ENCODE data around the gene MMP25. TPM values are rescaled to one million over a fixed set of nuclear protein-coding genes. Genes with fewer than 3 reads are reported as not detected.
A peak's percentile ranks its signal among the peaks of the same experiment; 100 is the strongest.

MMP25 gene
- total RNA-seq, 3 donors from 2014 or later (not counting 1 experiment from before 2014, with no cell fraction given), result 2.0 to 62.2 (median 5.6) TPM

DNA sequence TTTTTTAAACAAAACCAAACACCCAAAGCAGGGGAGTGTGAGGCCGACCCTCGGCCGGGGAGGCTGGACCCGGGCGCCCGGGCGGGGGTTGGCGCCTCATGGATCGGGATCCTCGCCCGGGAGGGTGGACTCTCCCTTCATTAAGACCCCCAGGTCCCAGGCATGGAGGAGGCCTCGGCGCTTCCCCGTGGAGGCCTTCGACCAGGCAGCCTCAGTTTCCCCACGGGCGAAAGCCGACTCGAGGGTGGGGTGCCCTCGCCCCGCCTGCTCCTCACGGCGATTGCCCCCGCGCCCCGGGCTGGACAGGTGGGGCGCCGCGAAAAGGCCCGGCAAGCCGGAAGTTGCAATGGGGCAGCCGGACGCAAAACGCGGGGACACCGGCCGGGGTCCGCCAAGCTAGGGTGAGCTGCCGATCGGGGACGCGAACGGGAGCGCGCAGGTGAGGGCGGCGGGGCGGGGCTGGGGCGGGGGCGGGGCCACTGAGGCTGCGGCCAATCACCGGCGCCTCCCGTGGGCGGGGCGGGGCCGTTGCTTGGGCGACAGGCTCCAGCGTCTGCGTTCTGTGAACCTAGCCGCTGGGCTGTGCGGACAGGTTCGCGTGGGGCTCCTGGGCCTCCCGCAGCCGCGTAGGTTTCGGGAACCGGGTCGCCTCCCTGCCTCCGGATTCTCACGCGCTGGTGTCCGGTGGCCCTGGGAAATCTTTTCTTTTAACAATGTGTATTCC lies 60.0 kb downstream of the MMP25 start:
- peaks cover 35% of the 10 kb centered on the region for H3K4me1 ChIP-seq (ENCODE audit: control insufficient read depth, insufficient read depth, low read length)
- no peaks in the 10 kb centered on the region for H3K27me3 ChIP-seq (ENCODE audit: control insufficient read depth, insufficient read depth, low read length)
- Mint-ChIP-seq H3K27ac (peak overlapping the region; percentile 77 to 94), H3K4me3 (peak overlapping the region; percentile 97), H3K9me3 (no peaks in the 10 kb centered on the region), H3K4me1 (peaks cover 23 to 24% of the 10 kb centered on the region in 2 donors), H3K36me3 (no peaks in the 10 kb centered on the region), H3K27me3 (ENCODE audit: low read depth in 2 of 2) (no peaks in the 10 kb centered on the region)
- no peaks in the 10 kb centered on the region for H3K36me3 ChIP-seq (ENCODE audit: control insufficient read depth, insufficient read depth, low read length)
- TF ChIP-seq, protein P1, sequence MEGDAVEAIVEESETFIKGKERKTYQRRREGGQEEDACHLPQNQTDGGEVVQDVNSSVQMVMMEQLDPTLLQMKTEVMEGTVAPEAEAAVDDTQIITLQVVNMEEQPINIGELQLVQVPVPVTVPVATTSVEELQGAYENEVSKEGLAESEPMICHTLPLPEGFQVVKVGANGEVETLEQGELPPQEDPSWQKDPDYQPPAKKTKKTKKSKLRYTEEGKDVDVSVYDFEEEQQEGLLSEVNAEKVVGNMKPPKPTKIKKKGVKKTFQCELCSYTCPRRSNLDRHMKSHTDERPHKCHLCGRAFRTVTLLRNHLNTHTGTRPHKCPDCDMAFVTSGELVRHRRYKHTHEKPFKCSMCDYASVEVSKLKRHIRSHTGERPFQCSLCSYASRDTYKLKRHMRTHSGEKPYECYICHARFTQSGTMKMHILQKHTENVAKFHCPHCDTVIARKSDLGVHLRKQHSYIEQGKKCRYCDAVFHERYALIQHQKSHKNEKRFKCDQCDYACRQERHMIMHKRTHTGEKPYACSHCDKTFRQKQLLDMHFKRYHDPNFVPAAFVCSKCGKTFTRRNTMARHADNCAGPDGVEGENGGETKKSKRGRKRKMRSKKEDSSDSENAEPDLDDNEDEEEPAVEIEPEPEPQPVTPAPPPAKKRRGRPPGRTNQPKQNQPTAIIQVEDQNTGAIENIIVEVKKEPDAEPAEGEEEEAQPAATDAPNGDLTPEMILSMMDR (IDR thresholded peaks at IDR 0.05), result no peak
- peak; percentile 89 to 93 for DNase-seq
- peak overlapping the region; percentile 87 for H3K4me3 ChIP-seq (ENCODE audit: low read length)
- ATAC-seq, result peak; percentile 85 to 97 (median 86)
- no peaks in the 10 kb centered on the region for H3K9me3 ChIP-seq (ENCODE audit: control insufficient read depth, insufficient read depth, low read length)
- peak overlapping the region; percentile 98 for H3K27ac ChIP-seq (ENCODE audit: low read length)
- intact Hi-C loops (cut with micrococcal nuclease), result loop anchor here (1.0 kb wide), 1 partner anchor 18 kb away; no protein-coding TSS in a partner anchor
- under 1% methylated on average over 74 of the region's 74 CpGs for WGBS (ENCODE audit: insufficient coverage)

Other genes starting within 250 kb of the MMP25 start
- gene PRSS41, start 248.1 kb upstream of the MMP25 start, total RNA-seq, result under 1 TPM in 1 of 3 donors, not detected in 2; 0.33 TPM
- 1 to 10 TPM in 1 of 3 donors, under 1 TPM in 1, not detected in 1; 0.64 to 6.6 TPM for gene PRSS21, start 229.3 kb upstream of the MMP25 start, total RNA-seq
- gene ZG16B, start 216.3 kb upstream of the MMP25 start, total RNA-seq, result 1 to 10 TPM in 2 of 3 donors, under 1 TPM in 1; 0.78 to 1.5 (median 1.1) TPM
- 1 to 10 TPM; 1.5 to 7.7 (median 3.3) TPM for gene PRSS22, start 188.4 kb upstream of the MMP25 start, total RNA-seq
- gene FLYWCH2, start 163.3 kb upstream of the MMP25 start, total RNA-seq, result 10 to 100 TPM; 12.0 to 12.7 (median 12.6) TPM
- 100 to 1,000 TPM in 2 of 3 donors, 10 to 100 TPM in 1; 85.1 to 148 (median 130) TPM for gene FLYWCH1, start 134.6 kb upstream of the MMP25 start, total RNA-seq
- gene KREMEN2, start 82.3 kb upstream of the MMP25 start, total RNA-seq, result under 1 TPM in 1 of 3 donors, not detected in 2; 0.16 TPM
- gene PAQR4, start 77.2 kb upstream of the MMP25 start, total RNA-seq, result 1 to 10 TPM; 2.9 to 4.4 (median 3.5) TPM
- gene PKMYT1, start 66.1 kb upstream of the MMP25 start, total RNA-seq, result 1 to 10 TPM; 2.6 to 5.9 (median 3.5) TPM
- gene CLDN9, start 33.6 kb upstream of the MMP25 start, total RNA-seq, result under 1 TPM in 2 of 3 donors, not detected in 1; 0.34 to 0.35 TPM
- gene CLDN6, start 28.4 kb upstream of the MMP25 start, total RNA-seq, result not detected
- gene TNFRSF12A, start 26.2 kb upstream of the MMP25 start, total RNA-seq, result 1 to 10 TPM; 2.4 to 3.7 (median 3.1) TPM
- gene HCFC1R1, start 22.6 kb upstream of the MMP25 start, total RNA-seq, result 10 to 100 TPM; 15.4 to 21.8 (median 16.0) TPM
- gene THOC6, start 22.5 kb upstream of the MMP25 start, total RNA-seq, result 10 to 100 TPM; 17.1 to 21.5 (median 17.2) TPM
- gene BICDL2, start 9.6 kb upstream of the MMP25 start, total RNA-seq, result not detected
- gene IL32, start 19.1 kb downstream of the MMP25 start, total RNA-seq, result 100 to 1,000 TPM; 305 to 562 (median 319) TPM
- gene ZSCAN10, start 52.7 kb downstream of the MMP25 start, total RNA-seq, result under 1 TPM; 0.65 to 0.96 (median 0.77) TPM
- gene ZNF205, start 66.0 kb downstream of the MMP25 start, total RNA-seq, result under 1 TPM in 1 of 3 donors, not detected in 2; 0.16 TPM
- 1 to 10 TPM; 4.8 to 6.8 (median 5.1) TPM for gene ZNF213, start 88.5 kb downstream of the MMP25 start, total RNA-seq
- not detected for gene OR1F1, start 141.6 kb downstream of the MMP25 start, total RNA-seq
- 10 to 100 TPM in 1 of 3 donors, 1 to 10 TPM in 2; 5.3 to 10.9 (median 5.6) TPM for gene ZNF200, start 188.6 kb downstream of the MMP25 start, total RNA-seq
- 1 to 10 TPM; 2.4 to 6.2 (median 5.4) TPM for gene MEFV, start 210.1 kb downstream of the MMP25 start, total RNA-seq
- gene ZNF263, start 236.9 kb downstream of the MMP25 start, total RNA-seq, result 10 to 100 TPM; 25.7 to 38.8 (median 28.1) TPM

All from natural killer cell (primary cell).